Activated naive CD4-positive, alpha-beta T cell (primary cell): Measurements from ENCODE around the gene OR4K13.

Source experiments
- DNase-seq, 4 experiments: peaks; one replicate each; lab custom pipeline; 2025; lab: John Stamatoyannopoulos, UW

The OR4K13 gene, protein sequence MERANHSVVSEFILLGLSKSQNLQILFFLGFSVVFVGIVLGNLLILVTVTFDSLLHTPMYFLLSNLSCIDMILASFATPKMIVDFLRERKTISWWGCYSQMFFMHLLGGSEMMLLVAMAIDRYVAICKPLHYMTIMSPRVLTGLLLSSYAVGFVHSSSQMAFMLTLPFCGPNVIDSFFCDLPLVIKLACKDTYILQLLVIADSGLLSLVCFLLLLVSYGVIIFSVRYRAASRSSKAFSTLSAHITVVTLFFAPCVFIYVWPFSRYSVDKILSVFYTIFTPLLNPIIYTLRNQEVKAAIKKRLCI

DNA sequence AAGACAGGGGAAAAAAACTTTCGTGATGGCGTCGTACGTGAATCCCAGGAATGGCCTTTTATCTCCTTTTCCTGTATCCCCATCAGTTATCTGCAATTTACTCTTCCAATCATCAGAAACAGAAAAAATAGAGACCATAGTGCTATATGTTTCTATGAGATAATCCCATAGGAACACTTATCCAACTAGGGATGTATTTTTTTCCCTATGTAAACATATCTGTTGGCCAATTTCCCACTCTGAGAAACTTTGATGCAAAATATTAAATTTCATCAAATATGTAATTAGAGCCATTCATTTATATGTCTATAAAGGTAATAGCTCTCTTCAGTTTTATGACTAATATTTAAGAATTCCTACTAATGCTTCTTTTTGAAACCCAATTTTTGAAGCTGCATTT, at the start of gene OR4K13:
TSS of gene OR4K13 (minus strand) at position 101 of the 400 bp plus-strand sequence. CDS start 1,280 bp downstream, outside the sequence.
- DNase-seq: no peak

GRCh38 chr14:20059745-20060144, 23.9 kb upstream of the OR4K13 start, which contains the start of gene OR4L1:
TSS of gene OR4L1 (plus strand) at chr14:20060045. CDS start at chr14:20060045, 0 bp downstream.
- DNase-seq: no peak

DNA sequence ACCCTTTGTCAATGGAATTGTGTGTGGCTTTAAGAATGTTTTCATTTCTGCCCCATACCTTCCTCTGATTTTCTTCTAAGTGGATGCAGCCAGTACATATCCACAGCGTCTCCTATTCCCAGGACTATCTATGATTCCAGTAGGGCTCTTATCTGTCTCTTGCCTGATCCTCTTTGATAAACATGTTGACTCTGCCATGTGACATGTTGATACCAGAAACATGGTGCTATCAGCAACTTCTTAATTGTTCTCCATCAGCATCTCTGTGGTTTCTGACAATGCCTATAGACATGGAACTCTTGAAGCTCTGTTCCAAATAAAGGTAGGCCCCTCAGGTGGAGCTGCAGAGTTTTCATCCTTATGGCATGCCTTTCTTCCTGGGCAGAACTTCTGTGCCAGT, 12.4 kb upstream of the OR4K13 start:
- no peak for DNase-seq

DNA sequence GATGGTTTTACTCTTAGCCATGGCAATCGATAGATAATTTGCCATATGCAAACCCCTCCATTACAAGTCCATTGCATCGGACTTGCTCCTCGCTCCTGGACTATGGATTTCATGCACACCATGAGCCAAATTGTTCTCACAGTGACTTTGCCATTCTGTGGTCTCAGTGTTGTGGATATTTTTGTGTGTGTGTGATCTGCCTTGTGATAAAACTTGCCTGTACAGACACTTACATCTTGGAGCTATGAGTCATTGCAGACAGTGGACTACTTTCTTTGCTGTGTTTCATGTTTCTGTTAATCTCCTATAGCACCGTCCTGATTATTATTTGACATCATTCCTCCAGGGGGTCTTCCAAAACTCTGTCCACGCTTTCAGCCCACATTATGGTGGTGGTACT, 8.4 kb upstream of the OR4K13 start:
- no peak for DNase-seq

DNA sequence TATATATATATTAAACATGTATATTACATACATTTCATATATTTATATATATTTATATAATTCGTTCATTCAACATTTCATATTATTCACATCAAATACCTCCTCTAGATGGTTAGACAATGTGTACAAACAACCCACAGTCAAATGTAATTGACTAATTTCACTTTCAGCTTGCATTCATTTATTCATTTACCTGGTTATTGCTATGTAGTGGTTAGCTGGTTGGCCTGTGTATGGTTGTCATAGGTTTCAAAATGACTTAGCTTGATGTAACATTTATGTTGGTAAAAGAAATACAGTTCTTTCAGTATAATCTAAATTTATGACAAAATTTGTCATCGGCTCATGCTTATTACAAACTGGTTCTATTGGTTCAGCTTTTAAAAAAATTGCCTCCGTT, 389 bp downstream of the OR4K13 start:
- DNase-seq: no peak

GRCh38 chr14:20031058-20031457, 4.8 kb downstream of the OR4K13 start:
- no peak for DNase-seq

DNA sequence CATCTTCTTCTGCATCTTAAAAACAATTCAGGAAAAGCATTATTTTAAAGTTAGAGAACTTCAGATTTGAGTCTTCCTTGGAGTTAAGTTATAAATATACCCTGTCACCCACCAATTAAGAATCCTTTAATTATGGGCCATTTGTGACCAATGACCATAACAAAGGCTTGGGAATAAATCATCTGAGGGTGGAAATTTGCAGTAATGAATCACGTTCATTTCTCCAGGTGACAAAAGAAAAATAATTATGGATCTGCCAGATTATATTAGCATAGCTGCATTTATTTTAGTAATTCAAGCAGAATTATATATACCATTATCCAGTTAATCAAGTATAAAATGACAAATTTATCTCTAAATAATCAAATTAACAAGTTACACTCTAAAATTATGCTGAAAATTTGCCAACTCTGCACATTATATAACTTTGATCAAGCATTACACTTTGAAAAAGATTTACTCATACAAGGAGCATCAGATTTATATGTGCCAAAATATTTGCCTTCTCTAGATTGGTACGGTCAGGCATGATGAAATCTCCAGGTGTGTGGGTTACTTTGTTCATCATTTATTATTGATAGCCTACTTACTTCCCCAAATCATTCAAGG, 16.5 kb downstream of the OR4K13 start, which contains the start of gene OR4K14:
TSS of gene OR4K14 (minus strand) at position 51 of the 609 bp plus-strand sequence. CDS start 4,114 bp downstream, outside the sequence.
- no peak for DNase-seq

DNA sequence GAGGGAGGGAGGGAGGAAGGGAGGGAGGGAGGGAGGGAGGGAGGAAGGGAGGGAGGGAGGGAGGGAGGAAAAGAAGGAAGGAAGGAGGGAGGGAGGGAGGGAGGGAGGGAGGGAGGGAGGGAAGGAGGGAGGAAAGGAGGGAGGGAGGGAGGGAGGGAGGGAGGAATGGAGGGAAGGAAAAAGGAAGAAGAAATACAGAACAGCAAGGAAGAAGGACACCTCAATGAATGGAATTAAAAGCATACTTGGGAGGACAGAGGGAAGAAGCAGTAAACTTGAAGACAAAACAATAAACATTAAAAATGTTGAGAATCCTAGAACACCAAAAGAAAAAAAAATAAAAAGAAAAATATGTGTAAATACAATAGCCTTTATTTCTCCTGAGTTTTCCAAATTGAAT, 27.7 kb downstream of the OR4K13 start:
- DNase-seq: no peak

DNA sequence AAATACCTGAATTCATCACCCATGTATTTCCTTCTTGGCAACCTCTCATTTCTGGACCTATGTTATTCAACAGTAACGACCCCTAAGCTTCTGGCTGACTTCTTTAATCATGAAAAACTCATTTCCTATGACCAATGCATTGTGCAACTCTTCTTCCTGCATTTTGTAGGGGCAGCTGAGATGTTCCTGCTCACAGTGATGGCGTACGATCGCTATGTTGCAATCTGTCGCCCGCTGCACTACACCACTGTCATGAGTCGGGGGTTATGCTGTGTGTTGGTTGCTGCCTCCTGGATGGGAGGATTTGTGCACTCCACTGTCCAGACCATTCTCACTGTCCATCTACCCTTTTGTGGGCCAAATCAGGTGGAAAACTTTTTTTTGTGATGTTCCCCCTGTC, 33.5 kb downstream of the OR4K13 start:
- no peak for DNase-seq

- DNase-seq: no peak
Observed at GRCh38 chr14:20001863-20002262, 34.0 kb downstream of the OR4K13 start, which contains the start of gene OR4Q2. TSS of gene OR4Q2 (plus strand) at chr14:20002163.

- DNase-seq: no peak
Observed at GRCh38 chr14:19993438-19993837, 42.4 kb downstream of the OR4K13 start.
